Inflammatory macrophage (primary cell): ENCODE data around the gene CRAMP1.

ENCODE experiments used
- DNase-seq, 2 donors: peaks; one replicate each; pipeline ENCODE4 v3.0.0-alpha.2; 2020 to 2022

The CRAMP1 gene

DNA sequence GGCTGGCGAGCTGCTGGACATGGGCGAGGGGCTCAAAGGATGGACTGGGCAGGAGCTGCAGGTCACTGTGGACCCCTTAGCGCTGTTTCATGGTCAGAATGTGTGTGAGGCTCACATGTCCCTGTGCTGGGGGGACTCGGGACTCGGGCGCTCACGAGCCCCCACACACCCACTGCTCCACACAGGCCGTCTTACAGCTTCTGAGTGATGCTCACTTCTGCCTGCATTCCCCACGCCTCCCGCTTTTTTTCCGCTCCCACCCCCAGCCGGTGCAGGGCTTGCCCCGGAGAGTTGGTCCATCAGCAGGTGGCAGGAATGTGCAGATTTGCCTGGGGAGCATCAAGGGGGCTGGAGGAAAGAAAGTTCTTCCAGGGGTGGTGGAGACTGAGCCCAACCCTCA is 45.7 kb downstream of the CRAMP1 start:
- DNase-seq: no peak

DNA sequence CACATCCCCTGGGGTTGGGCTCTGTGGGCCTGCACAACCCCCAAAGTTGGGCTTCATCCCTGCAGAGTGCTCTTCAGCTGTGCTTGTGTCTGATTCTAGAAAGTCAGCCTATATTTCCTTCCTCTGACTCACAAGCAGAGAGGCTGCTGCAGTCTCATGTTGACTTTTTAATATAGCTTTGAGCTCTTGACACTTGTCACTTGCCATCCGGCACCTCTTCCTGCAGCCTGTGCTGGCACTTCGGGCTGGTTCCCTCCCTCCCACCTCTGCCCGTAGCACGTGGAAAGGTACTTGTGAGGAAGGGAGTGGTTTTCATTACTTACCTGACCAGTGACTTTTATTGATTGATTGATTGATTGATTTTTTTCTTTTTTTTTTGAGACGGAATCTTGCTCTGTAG is 46.9 kb downstream of the CRAMP1 start:
- no peak for DNase-seq

DNA sequence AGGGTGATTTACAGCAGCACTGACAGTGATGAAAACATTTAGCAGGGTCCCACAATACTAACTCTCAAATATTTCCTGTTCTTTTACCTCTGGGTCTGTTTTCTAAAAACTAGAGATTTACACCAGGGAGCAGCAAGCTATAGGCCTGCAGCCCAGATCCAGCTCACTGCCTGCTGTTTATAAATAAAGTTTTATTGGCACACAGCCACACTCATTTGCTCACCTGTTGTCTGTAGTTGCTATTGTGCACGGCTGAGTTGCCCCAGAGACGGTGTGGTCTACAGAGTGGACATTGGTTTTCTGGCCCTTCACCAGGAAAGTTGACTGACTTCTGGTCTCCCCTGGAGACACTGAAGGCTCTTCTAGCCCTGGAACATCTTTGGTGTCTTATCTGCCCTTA is 49.7 kb downstream of the CRAMP1 start:
- no peak for DNase-seq

DNA sequence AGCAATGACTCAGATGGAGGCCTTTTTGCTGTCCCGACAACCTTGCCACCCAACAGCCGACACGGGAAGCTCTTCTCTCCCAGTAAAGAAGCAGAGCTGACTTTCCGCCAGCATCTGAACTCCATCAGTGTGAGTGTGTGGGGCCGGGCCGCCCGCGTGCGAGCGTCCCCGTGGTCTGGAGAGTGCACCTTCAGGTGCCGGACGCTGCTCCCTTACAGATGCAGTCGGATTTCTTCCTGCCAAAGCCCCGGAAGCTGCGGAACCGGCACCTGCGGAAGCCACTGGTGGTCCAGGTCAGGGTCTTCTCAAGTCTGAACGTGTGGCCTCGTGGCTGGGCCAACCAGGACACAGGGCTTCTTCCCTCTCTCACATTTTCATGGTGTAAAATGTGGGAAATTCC is 50.4 kb downstream of the CRAMP1 start:
- no peak for DNase-seq

DNA sequence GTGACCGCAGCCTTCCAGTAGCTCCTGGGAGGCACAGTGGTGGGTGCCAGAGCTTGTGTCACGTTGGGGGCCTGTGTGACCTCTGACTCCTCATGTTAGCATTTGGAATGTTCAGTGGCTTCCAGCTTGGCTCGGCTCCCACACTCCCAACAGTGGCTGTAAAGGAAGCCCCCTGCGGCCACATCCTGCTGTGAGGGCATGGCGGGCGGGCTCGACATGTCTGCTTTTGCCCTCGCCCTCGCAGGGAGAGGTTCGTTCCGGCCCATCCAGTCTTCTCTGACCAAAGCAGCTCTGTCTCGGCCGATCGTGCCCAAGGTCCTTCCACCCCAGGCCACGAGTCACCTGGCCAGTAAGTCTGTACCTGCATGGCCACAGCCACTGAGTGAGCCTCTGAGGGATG is 53.7 kb downstream of the CRAMP1 start:
- no peak for DNase-seq

DNA sequence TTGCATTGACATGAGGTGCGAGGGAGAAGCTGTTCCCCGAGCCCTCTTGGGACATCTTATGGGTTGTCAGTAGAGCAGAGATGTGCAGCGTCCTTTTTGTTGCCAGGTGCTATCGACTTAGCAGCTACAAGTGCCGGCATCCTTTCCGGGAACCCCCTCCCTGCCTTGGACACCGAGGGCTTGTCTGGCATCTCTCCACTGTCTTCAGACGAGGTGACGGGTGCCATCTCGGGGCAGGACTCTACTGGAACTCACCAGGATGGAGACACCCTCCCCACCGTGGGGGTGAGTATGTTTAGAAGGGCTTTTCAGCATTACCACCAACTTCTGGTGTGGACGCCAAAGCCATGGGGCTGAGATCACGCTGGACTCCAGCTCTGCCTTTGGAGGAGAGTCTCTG is 54.2 kb downstream of the CRAMP1 start:
- DNase-seq: no peak

DNA sequence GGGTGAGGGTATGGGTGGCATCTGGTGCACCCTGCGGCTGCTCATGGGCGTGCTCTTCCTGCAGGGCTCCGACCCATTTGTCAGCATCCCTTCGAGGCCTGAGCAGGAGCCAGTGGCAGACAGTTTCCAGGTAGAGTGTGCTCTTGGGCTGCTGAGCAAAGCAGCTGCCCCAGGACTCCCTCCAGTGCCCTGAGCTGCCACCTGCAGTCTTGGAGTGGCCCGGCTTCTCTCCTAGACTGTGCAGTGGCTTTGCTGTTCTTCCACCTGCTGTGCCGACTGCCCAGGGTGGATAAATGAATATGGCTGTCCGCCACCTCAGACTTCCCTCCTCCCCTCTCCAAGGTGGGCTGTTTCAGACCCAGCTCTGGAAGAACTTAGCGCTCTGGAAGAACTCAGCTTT is 55.1 kb downstream of the CRAMP1 start:
- no peak for DNase-seq

DNA sequence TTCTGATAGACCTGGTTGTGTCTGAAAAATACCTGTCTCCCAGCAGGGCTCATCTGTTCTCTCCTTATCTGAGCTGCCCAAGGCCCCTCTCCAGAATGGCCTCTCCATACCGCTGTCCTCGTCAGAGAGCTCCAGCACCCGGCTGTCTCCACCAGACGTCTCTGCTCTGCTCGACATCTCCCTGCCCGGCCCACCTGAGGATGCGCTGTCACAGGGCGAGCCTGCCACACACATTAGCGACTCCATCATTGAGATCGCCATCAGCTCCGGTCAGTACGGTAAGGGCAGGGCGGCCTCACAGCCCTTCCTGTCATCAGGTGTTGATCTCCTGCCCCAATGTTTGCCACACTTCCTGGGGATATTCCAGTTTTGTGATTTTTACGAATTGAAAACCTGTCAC is 55.8 kb downstream of the CRAMP1 start:
- DNase-seq: no peak

DNA sequence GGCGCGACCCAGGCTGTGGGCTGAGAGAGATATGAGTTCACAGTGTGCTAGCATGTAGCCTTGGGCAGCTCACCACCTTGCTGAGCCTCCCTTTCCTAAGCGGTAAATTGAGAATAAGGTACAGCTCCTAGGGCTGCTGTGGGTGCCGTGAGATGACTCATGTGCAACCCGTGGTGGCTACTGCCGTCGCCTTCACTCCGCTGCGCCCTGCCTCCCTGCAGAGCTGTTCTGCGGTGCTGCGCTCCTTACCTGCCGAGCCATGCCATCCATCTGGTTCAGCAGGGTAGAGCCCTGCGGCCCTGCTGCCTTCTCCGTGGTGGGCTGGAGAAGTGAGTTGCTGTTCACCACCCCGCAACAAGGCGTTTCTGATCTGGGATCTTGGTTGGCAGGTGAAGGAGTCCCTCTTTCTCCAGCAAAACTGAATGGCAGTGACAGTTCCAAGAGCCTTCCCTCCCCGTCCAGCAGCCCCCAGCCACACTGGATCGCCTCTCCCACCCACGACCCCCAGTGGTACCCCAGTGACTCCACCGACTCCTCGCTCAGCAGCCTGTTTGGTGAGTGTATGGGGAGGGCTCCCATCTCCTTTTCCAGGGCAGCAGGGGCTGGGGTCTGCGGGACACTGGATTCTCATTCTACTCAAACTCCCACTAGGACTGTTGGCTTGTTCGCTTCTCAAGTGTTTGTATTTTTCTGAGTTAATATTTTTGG is 56.6 kb downstream of the CRAMP1 start:
- no peak for DNase-seq

DNA sequence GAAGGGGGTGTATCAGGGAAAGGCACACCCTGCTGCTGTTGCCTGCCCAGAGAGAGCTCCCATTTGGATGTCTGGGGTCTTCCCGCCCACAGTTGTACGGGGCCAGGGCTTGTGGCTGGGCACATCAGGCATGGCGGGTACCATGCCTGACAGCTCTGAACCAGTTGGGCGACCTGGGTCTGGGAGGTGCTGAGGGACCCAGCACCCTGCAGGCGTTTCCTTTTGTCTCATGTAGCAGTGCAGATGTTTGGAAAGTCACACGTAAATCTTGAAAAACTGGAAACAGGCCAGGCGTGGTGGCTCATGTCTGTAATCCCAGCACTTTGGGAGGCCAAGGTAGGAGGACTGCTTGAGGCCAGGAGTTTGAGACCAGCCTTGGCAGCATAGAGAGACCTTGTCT is 57.5 kb downstream of the CRAMP1 start:
- no peak for DNase-seq

DNA sequence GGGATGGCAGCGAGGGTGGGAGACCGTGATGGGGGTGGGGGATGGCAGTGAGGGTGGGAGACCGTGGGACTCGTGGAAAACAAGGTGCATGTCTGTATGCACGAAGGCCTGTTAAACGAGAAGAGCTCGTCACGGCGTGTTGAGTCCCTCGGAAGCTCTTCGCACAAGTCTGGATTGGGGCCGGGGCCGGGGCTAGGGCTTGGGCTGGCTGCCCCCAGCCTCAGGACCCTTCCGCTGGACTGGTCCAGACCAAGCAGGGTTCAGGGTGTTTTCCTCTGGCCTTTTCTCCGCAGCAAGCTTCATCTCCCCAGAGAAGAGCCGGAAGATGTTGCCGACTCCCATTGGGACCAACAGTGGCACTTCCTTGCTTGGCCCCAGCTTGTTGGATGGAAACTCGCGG is 58.2 kb downstream of the CRAMP1 start:
- DNase-seq: no peak

DNA sequence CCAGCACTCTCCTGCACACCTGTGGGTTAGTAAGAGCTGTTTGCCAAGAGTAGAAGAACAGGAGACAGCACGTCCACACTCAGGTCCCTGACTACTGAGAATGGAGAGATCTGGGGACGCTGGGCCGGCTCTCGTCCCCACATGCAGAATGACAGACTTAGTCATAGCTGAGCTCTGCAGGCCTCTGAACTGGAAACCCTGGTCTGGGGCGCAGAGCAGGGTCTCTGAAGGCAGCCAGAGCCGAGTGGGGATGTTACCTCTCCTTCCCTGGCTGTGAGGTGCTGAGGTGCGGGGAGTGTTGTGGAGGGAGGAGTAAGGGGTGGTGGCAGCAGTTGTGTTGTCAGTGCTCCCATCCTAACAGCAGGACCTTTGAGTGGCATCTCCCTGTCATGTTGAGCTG is 58.7 kb downstream of the CRAMP1 start:
- no peak for DNase-seq

DNA sequence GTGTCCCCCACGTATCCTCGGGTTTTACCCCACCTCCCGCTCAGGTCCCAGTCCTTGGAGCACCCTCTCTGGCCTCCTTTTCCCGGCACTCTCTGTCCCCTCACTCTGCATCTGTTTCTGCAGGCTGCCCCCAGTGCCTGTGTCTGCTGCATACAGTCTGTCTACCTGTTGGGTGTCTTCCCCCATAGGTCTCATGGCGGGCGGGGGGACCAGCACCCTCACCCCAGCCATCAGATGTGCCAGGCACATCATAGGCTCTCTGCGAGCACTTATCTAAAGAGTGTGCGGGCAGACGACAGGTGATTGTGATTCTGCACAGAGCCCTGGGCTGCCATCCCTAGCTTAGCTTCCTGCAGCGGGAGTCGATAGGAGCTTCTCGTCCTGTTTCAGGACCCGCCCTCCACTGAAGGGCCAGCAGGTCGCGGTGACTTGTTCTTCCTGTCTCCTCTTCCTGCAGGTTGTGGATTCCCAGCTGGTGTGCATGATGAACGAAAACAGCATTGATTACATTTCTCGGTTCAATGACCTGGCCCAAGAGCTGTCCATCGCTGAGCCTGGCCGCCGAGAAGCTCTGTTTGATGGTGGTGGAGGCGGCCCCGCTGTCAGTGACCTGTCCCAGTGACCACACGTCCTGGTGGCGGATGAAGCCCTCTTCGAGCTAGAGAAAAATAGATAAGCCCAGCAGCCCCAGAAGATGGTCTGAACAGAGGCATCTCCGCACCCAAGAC is 61.4 kb downstream of the CRAMP1 start:
- DNase-seq: no peak

DNA sequence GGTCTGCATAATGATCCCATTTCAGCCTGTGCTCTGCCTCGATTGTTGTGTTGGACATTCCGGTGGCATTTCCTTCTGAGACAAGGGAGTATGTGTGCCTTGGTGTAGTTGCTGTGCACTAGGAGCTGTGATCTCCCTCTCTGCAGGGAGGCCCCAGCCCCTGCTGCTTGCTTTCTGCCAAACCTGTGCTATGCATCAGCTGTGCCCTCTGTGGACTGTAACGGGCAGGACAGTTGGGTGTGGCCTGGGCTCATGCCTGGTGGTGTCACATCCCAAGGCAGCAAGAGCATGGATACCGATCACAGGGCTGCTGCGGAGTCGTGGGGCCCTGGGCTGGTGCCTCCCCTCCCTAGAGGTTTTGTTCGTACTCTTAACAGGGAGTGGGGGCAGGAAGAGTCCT is 62.1 kb downstream of the CRAMP1 start:
- DNase-seq: no peak

DNA sequence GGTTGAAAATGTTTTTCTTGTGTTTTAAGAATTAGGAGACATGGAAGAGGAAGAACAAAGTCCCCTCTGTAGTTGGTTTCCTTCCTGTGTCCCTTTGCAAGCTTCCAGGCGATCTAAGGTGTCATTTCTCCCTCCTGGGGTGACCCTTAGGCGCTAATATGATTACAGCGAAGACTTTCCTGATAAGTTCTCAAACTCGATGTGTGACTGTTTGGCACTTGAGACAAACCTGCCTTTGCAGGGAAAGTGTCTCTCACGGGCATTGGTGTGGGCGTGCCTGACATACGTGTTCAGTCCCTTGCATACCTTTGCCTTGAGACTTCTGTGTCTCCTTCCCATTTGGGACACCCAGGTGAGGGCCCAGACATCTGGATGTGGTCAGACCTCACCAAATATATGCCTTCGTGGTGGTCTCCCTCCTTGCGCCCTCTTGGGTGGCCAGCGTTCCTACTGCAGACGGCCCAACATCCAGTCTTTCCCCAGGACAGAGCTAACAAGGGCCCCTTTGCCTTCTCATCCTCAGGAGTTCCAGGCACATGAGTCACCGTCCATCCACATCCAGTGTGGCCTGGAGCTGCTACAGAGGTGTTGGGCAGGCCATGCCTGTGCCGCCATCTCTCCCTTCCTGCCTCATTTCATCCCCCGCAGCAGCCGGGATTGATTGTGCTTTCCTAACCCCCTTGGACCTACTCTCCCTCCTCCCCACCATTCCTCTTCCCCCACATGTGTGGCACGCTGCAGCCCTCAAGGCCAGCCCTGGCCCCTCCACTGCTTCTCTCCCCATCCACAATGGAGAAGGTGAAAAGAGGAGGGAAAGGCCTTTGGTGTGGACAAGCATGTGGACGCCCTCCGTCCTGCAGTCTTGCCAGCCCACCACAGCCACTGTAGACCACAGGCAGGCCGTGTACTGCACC is 62.8 kb downstream of the CRAMP1 start:
- DNase-seq: no peak

DNA sequence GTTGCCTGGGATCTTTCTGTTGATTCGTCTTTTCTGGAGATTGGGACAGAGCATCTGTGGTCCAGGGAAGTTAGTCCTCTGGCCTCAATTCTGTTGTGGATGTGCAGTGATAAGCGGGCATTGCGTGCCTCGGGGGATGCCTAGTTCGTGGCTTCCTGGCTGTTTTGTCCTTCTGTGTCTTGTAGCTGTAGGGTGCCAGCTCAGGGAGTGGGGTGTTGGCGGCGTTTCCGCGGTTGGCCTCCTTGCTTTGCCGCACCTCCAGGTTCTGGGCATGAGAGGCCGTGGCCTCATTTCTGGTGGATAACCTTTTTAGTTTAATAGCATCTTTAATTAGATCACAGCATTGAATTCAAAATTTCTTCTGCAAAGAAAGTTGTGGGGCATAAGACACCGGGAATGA is 64.5 kb downstream of the CRAMP1 start:
- no peak for DNase-seq

DNA sequence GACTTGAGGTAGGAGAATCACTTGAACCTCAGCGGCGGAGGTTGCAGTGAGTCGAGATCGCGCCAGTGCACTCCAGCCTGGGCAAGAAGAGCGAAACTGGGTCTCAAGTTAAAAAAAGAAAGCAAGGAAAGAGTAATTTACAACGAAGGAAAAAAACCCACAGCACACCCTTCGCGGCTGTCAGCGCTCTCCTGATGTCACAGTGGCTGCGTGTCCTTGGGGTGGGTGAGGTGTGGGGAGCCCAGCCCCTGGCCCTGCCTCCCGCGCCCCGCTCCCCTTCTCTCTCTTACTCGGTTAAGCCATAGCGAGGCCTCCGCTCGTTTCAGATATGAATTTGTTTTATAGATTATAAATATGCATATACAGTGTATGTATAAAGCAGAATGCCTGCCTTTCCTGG is 65.2 kb downstream of the CRAMP1 start:
- no peak for DNase-seq

DNA sequence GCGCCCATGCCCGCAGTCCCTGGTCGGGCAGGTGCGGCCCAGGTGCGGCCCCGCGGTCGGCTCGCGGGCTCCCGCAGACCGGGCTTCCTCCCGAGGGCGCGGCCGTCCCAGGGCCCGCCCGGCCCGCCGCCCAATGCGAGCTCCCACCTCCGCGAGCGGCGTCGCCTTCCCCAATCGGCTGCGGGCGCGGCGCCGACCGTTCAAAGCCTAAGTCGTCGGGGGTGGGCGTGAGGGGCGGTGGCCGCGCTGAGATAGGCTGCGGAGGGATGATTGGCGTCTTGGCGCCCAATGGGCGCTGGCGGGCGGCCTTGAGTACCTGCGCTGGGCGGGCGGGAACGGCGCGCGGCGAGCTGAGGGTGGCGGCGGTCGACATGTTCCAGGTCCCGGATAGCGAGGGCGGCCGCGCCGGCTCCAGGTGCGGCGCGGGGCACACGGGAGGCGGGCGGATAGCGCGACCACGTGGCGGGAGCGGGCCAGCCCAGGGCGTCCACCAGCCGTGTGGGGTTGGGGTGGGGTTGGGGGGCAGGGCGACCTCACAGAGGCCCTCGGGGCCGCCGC is 65.9 kb downstream of the CRAMP1 start, which contains the start of gene JPT2:
Gene JPT2, plus strand, starts transcription at position 338 of the 558 bp plus-strand sequence. Its CDS starts 34 bp downstream, at position 372.
- peak; percentile 97 to 99 for DNase-seq

DNA sequence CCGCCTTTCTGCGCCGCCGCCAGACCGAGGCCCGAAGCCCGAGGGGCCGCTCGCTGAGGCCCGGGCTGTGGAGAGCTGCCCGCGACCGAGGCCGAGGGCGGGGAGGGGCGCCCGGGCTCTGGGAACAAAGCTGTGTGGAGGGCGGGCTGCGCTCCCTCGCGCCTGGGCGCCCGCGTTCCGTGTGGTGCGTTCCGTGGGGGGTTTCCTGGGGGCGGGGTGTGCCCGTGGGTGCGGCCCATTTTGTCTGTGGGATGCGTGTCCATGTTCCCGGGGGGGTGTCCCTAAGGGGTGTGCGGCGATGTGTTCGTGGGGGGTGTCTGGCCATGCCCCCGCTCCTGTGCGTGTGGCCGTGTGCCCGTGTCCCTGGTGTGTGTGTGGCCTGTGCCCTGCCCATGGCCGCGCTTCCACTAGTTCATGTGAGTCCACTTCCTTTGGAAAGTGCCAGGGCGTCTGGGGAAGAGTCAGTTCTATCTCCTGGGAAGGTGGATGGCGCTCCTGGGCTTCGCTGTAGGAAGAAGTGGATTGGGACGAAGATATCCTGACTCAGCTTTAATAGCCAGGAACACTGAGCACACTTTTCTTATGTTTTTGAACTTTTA is 66.4 kb downstream of the CRAMP1 start:
- DNase-seq: peak in 1 of 2 donors; percentile 34

DNA sequence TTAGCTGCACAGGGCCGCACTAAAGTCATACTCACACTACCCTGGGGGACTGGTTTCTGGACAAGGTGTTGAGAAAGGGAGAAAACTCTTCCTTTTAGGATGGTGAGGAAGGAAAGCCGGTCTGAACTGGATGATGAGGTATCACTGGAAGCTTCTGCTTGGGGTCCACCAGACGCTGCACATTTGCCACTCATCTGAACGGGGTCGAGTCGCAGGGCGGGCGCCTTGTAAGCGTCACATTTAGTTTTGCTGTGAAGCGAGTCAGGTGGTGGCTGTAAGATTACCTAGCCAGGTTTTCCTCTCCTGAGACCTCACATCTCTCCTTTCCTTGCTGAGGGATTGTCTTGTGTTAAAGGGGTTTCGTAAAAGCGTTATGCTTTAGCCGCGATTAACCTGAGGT is 68.2 kb downstream of the CRAMP1 start:
- no peak for DNase-seq

DNA sequence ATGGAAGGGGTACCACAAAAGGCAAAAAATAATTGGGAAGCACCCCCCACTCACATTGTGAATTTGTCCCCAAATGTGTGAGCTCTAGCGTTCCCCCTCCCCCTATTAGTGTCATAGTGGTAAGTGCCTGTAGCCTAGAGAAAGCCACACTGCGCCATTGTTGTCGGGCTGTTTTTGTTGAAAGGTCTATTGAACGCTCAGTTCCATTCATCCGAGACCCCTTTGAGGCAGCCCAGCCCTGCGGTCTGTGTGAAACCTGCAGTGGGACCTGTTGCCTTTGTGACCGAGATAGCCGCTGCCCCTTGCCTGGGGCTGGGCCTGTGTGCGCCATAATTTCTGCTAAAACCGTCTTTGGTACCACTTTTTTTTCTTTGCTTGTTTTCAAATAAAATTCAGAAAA is 68.9 kb downstream of the CRAMP1 start:
- no peak for DNase-seq
